PC-3 (cell line): ENCODE measurements around the gene C1QTNF9.

Experiments used
- EZH2phosphoT487 ChIP-seq: fragments of 300-600 bp; sonication (generic); IDR thresholded peaks from 2 replicates; pipeline ENCODE4 v1.6.1; 2018; ENCODE audit warnings: mild to moderate bottlenecking, antibody characterized with exemption, low read length, borderline replicate concordance
- TF ChIP-seq, protein P1 (sequence below): fragments of 300-600 bp; sonication (generic); conservative IDR thresholded peaks from 2 replicates; pipeline ENCODE4 v1.5.1; 2017; ENCODE audit warnings: antibody characterized with exemption, low read depth, mild to moderate bottlenecking, low read length

DNA sequence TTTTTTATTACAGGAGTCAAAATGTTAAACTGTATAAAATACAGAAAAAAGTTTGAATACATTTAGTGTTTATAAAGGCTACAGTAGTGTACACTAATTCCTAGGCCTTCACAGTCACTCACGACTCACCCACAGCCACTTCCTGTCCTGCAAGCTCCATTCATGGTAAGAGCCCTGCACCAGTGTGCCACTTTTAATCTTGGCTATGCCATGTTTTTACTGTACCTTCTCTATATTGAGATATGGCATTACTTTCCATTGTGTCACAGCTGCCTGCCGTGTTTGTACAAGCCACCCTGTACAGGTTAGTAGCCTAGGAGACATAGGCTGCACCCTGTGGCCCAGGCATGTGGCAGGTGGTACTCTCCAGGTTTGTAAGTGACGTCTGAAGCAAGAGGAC, 32.1 kb downstream of the C1QTNF9 start:
- TF ChIP-seq, protein P1, sequence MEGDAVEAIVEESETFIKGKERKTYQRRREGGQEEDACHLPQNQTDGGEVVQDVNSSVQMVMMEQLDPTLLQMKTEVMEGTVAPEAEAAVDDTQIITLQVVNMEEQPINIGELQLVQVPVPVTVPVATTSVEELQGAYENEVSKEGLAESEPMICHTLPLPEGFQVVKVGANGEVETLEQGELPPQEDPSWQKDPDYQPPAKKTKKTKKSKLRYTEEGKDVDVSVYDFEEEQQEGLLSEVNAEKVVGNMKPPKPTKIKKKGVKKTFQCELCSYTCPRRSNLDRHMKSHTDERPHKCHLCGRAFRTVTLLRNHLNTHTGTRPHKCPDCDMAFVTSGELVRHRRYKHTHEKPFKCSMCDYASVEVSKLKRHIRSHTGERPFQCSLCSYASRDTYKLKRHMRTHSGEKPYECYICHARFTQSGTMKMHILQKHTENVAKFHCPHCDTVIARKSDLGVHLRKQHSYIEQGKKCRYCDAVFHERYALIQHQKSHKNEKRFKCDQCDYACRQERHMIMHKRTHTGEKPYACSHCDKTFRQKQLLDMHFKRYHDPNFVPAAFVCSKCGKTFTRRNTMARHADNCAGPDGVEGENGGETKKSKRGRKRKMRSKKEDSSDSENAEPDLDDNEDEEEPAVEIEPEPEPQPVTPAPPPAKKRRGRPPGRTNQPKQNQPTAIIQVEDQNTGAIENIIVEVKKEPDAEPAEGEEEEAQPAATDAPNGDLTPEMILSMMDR, result no peak
- no peak for TF ChIP-seq EZH2phosphoT487
